ENCODE results near the gene POLA2.

POLA2 gene

DNA sequence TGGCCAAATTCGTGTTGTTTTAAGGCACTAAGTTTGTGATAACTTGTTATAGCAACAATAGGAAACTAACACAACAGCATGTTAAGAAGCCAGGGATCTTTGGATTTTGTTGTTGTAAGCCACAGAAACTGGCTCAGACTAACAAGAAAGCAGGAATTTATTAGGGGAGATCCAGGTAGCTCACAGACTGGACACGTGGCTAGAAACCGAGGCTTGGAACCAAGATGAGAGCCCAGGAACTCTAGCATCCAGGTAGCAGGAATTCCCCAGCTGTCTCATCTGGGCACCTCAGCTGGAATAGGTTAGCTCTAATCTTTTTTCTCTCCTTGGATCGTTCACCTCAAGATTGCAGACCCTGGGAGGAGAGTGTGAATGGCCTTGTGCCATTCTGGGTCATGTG is 24.9 kb downstream of the POLA2 start:
- DNase-seq (ENCODE audit: low spot score): no peak

DNA sequence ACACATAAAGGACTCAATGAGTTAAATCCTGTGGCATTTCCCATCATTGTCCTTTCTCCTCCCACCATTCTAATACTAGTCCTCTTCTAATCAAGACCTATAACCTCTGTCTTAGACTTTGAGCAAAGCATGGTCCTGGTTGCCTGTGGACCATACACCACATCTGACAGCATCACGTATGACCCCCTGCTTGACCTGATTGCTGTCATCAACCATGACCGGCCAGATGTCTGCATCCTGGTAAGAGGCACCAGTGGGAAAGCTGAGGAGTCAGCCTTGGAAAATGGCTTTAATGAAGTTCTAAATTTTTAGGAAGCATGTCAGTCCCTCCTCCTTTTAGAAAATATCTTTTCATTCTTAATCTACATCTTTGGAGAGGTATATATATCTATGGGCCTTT is 25.8 kb downstream of the POLA2 start:
- no peak for DNase-seq (ENCODE audit: low spot score)

DNA sequence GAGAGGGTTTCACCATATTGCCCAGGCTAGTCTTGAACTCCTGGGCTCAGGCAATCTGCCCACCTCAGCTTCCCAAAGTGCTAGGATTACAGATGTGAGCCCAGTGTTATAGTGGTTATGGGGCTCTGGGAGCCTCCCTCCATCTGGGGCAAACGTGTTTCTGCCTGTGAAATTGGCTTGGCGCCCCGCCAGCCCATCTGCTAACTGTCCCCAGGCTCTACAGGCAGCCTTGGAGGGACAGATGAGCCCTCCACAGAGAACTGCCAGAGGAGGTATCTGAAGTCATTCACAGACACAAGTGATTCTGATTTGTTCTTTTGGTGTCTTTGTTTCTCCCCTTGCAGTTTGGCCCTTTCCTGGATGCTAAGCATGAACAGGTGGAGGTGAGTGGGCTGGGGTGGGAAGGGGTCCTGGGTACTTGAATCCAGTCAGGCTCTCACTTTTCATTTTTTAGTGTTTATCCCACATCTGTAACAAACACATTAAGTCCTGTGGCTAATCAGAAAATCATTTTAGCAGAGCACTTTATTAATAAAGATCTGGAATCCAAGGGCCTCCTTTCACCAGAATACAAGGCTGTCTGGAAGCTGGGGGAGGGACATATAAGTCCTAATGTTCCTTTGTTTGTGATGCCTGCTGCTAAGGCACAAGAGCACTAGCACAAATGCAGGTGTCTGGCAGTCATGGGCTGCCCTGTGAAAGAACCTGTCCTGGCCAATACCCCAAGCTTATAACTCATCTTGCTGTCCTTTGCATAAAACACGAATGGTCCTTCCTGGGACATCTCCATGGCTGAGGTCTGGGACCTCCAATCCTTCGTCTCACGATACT is 27.2 kb downstream of the POLA2 start:
- no peak for DNase-seq (ENCODE audit: low spot score)

DNA sequence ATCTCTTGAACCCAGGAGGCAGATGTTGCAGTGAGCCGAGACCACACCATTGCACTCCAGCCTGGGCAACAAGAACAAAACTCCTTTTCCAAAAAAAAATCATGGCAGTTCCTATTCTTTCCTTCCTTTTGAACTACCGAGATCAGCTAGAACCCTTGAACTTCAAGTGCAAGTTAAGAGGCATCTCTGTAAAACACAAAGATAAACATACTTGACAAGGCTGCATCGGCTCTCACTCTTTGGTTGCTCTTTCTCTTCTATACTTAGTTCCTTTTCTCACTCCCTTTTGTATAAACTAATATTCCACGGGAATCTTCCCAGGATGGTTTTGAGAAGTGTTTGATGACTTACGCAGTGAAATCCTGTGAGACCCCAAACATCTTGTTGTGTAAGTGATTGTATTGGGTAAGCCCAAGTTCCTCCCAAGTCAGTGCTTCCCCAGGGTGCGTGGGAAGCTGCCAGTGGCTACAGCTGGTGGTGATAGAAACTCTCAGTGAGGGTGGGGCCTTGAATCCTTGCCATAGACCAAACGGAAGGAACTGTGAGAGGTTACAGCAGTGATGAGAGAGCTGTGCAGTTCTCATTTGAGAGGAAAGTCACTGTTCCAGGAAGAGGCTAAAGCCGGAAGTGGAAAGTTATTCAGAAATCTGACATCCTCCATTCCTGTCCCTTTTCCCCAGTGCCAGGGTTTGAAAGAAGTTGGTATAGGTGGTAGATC is 28.8 kb downstream of the POLA2 start:
- no peak for DNase-seq (ENCODE audit: low spot score)

DNA sequence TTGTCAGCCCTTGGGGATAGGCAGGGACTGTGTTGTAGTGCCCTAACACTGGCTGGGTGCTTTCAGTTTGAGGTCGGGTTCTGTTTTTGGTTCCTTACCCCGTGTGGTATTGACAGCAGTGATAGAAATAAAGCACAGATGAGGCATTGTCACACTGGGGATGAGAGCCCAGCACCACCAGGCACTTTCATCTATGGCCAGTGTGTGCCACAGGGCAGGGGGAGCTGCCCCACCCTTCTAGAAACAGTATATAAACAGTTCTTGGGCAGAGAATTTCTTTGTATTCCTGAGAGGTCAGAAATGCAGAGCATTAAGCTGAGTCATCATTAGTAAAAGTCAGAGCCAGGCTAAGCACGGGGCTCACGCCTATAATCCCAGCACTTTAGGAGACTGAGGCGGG is 29.9 kb downstream of the POLA2 start:
- no peak for DNase-seq (ENCODE audit: low spot score)

DNA sequence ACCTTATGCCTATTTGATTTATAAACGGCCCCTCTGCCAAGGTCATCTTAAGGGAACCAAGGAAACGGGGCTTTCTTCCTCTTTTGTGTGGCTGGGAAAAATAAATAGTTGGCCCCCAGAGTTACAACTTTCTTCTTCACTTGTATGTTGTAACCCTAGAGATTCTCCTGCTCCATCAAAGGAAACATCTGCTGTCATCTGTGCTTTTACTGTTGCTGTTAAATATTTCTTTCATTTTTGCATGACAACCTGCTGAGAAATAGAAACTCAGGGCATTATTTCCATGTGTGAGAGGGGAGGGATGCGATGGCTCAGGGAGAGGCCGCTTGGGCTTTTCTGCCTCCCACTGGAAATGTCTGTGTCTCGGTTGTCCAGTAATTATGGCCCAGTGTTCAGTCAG is 31.1 kb downstream of the POLA2 start:
- no peak for DNase-seq (ENCODE audit: low spot score)

DNA sequence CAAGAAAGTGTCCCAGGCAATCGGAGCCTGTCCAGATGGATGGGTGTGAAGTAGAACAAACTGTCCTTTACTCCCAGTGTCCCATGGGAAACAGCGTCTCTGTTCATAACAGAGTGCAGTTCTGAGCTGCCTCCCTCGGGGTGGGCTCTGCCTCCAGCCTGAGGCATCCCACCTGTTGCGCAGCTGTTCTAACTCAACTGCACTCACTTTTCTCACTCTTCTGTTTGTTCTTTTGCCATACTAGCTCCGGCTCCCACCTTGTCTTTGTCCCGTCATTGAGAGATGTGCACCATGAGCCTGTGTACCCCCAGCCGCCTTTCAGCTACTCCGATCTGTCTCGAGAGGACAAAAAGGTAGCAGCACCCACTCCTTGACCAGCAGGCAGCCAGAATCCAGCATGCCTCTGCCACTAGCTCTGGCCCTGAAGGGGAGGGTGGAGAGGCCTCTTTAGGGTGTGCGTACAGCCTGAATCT is 32.2 kb downstream of the POLA2 start:
- DNase-seq (ENCODE audit: low spot score): no peak

DNA sequence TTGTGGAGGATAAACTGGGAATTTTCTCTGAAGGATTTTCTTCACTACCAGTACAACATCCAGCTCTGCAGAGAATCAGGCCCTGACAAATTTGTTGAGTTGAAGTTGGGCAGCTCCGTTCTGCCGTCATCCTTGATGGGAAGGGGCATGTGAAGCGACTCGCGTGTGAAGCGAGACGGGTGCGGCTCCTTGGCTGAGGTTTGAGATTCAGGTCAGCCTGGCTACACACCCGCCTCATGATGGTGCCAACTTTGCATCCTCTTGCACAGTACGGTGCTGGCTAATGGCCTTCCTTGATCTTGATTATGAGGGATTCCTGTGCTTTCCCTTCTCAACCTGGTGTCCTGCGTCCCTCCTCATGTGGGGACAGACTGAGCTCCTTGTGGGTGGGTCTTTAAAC is 33.2 kb downstream of the POLA2 start:
- DNase-seq (ENCODE audit: low spot score): no peak

DNA sequence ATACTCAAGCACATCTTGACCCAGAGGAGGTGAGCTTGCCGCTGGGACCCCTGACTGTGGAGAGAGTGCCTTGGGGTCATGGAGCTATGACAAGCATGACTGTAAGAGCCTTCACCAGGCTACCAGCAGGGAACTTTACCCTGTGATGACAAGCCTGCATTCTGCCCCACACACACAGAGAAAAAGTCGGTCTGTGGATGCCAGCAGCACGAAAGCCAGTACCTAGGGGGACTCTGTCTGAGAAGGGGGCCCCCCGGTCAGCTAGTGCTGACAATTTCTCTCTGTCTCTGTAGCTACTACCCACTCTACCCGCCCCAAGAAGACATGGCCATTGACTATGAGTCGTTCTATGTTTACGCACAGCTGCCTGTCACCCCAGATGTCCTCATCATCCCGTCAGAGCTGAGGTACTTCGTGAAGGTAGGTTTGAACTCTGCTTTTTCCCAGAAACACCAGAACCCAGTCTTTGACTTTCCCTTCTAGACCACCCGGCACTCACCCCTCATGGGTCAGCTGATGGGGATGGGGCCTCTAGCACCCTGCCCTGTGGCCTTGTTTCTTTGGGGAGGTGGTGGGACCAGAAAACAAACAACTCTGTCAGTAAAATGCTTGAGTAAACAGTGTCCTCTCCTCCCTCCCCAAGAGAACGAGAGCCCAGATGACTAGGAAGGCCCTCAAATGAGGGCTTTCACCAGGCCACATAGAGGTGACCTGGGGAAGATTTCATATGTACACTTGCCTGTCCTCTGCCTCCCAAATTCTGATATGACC is 34.0 kb downstream of the POLA2 start:
- no peak for DNase-seq (ENCODE audit: low spot score)

DNA sequence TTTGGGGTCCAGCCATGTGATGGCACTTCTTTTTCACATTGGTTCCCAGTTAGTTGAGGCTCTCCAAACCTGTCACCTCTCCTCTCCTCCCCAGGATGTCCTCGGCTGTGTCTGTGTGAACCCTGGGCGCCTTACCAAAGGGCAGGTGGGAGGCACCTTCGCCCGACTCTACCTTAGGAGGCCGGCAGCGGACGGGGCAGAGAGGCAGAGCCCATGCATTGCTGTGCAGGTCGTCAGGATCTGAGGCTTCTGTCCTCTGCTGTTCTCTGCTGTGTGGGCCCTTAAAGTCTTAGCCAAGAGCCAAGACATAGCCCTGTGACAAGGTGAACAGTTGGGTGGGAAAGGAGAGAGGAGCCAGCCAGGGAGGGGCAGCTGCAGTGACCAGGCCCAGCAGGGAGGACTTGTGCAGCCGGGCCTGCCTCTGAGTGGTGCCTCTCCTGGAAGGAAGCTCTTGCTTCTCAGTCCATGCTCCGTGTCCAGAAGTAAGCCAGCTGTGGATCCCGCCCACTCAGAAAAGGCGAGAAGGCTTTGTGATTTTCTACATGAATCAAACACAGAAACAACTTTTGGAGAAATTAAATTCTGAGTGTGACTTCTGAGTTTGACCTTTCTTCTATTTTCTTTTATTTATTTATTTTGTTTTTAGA is 35.4 kb downstream of the POLA2 start:
- DNase-seq (ENCODE audit: low spot score): no peak

DNA sequence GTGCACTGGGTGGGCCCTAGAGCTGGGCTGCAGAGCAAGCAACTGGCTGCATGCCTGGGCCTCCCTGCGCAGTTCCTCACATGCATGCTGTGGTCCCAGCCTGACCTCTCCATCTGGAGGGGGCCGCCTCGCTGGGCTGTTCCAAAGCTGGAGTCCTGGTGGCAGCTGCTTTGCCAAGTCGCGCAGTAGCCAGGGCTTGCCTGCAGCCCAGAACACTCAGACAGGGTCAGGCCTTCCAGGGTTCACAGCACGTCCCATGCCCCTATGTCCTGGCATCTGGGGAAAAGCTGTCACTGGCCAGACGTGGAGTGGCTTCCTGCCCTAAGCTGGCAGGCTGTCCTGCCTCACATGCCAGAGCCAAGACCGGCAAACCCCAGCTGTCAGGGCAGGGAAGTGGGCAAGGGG is 36.4 kb downstream of the POLA2 start:
- DNase-seq (ENCODE audit: low spot score): no peak

DNA sequence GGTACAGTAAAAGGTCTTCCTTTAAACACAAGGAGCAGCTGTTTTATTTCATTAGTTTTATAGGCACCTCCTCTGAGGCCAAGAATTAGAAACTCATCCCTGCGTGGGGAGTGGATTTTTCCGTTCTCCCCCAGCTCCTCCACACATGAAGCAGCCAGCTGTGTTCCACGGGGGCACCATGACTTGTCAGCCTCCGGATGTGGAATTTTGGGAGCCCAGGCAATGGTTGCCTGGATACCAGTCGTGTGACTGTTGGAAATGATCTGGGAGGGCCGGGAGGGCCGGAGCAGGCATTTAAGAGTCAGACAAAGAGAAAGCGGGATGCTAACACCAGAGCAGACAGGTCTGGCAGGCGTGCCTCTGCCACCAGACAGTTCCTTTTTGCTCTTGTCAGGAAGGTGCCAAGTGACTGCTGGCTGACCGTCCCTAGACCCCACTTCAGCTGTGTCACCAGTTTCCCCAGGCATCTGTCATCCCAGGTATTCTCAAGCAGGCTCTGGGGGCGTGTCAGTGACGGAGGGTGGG is 37.0 kb downstream of the POLA2 start:
- DNase-seq (ENCODE audit: low spot score): no peak

DNA sequence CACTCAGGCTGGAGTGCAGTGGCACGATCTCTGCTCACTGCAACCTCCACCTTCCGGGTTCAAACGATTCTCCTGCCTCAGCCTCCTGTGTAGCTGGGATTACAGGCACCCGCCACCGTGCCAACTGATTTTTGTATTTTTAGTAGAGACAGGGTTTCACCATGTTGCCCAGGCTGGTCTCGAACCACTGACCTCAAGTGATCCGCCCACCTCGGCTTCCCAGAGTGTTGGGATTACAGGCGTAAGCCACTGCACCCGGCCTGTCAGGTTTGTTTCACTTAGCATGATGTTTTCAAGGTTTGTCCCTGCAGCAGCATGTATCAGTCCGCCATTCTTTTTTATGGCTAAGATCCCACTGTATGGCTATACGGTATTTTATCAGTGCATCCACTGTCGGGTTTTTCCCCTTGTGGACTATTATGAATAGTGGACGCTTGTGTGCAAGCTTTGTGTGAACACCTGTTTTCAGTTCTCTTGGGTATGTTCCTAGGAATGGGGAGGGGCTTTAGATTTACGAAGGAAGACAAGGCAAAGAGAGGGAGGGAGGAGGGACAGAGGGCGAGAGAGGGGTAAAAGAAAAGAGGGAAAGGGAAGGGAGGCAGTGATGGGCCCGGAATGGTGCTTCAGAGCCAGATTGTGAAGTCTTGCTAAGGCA is 39.0 kb downstream of the POLA2 start:
- DNase-seq (ENCODE audit: low spot score): no peak

DNA sequence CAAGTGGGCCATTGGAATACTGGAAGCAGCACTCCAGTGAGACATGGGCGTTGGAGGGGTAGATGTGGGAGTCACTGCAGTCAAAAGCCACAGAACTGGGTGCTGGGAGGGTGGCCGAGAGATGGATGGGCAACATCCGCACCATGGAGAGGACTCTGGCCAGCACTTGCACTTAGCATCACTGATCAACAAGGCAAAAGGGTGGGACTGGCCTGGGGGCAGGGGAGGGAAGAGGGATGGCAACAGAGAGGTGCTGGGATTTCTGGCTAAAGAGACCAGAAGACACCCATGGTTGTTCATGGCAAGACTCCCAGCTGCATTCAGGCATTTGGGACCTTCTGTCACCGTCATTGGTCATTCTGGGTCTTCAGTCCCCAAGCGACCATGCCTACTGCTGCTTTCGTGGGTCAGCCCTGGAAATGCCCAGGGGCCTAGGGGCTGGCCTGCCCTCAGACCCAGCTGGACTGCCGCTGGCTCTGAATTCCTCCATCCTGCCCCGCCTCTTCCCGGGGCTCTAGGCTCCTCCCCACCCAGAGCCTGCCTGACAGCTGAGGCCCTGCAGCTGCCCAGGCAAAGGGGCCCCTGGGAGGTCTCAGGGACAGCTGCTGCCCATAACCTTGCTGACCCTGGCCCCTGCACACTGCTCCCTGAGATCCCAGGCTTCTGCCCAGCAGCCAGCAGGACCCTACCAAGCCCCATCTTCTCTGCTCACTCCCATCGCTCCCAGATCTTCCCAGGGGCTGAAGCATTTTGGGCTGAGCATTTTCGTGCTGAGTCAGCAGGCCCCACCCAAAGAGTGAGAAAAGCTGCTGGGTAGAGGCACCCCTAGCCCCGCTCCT is 39.9 kb downstream of the POLA2 start:
- DNase-seq (ENCODE audit: low spot score): no peak

DNA sequence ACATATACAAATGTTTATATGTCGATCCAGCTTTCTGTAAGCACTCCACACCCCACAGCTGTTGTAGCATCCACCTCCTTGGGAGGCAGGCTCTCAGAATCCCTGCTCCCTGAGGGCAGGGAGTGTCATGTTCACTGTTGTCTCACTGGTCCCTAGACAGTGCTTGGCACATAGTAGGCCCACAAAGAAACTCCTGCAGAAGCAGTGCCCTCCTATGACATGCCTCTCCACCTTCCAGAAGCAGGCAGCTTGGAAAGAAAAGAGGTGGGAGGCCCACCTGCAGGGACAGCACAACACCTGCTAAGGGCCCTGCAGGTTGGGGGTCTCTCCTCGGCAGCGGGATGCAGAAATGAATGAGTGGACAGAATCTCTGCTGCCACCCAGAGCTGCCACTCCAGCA is 41.8 kb downstream of the POLA2 start:
- no peak for DNase-seq (ENCODE audit: low spot score)

DNA sequence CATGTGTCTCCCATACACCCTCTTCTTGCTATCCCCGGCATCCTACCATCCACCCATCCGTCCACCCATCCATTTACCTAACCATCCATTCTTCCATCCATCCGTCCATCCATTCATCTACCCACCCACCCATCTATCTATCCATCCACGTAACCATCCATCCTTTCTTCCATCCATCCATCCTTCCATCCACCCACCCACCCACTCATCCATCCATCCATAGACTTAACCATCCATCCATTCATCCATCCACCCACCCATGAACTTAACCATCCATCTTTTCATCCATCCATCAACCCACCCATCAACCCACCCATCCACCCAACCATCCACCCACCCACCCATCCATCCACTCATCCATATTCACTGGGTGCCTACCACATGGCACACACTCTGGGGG is 42.3 kb downstream of the POLA2 start:
- no peak for DNase-seq (ENCODE audit: low spot score)

DNA sequence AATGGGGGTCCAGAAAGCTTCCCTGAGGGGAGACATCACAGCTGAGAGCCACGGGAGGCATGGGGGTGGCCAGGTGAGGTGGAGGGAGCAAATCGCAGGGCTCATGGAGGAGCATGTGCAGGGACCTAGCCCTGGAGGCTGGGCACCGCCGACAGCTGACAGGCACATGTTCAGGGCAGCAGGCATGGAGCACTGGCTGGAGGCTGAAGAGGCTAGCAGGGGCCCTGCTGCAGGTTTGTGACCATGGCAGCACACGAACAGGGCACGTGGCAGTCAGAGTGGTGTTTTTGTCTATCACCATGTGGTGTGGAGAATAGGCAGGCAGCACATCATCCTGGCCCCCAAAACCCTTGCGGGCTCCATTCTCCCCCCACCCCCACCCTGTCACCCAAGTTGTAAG is 42.9 kb downstream of the POLA2 start:
- DNase-seq (ENCODE audit: low spot score): no peak

DNA sequence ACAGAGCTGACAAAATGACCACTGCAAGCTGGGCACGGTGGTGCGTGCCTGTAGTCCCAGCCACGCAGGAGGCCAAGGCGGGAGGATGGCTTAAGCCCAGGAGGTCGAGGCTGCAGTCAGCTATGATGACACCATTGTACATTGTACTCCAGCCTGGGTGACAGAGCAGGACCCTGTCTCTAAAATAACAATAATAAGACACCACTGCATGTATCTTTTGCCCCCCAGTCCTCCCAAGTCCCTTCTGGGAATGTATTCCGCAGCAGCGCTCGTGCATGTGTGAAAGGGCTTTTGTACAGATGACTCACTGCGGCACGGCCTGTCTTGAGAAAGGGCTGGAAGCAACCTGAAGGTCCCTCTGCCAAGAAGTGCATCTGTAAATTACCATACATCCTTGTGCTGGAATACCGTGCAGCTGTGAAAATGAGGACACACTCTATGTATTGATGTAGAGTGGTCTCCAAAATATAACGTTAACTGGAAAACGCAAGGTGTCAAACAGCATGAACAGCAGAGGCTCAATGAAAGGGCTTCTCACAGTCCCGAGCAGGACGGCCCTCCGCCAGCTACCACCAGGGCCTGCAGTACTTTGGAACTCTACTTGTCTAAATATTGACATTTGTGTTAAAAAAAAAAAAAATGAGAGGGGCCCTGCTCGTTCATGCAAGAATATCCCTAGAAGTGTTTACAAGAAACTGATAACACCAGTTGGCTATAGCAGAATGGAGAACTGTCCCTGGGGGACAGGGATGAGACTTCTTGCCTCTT is 43.9 kb downstream of the POLA2 start:
- no peak for DNase-seq (ENCODE audit: low spot score)

DNA sequence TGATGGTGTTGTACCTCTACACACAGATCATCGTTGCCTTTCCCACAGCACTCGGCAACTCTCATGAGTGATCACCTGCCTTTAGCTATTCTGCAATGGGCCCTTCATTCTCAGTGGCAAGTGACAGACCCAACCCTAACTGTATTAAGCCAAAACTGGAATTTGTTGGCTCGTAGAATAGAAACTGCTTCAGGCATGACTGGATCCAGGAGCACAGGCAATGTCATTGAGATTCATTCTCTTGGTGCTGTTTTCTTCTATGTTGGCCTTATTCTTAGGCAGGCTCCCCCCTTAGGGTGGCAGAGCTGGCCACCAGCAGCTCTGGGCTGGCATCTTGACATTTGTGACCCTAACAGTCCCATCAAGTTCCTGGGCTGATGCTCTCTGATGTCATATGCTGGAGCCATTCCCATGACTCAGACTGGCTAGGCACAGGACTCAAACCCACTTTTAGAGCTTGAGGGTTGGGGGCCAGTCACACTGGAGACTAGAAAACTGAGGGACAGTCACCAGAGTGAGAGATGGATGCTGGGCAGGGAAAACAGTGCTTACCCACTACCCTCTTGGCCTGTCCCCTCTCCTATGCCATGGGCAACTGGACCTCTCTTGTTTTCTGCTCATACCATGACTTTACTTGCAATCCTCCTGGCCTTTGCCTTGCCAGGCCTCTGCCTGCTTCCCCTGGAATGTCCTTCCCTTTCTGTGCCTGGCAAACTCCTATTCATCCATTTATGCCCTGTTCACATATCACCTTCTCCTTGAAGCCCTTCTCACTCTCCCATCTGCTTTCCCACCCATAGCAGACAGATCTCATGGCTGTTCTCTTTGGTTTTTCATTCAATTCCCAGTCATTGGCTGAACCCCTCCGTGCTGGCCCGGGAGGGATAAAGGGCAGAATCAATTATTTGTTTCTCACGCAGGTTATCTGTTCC is 45.8 kb downstream of the POLA2 start:
- DNase-seq (ENCODE audit: low spot score): no peak

Measured in activated CD4-positive, alpha-beta T cell treated with anti-CD3 and anti-CD28 coated beads, Interleukin-2, Interleukin-4, amounts not matched to agents 100 ng/mL and 50 ng/mL, durations not matched to agents 16 hours and 8 hours (primary cell).